ENCODE data around the gene OTOG. TPM values are rescaled to one million over a fixed set of nuclear protein-coding genes. Genes with fewer than 3 reads are reported as not detected.

The OTOG gene
- total RNA-seq, 1 donor from 2014 or later: not detected

DNA sequence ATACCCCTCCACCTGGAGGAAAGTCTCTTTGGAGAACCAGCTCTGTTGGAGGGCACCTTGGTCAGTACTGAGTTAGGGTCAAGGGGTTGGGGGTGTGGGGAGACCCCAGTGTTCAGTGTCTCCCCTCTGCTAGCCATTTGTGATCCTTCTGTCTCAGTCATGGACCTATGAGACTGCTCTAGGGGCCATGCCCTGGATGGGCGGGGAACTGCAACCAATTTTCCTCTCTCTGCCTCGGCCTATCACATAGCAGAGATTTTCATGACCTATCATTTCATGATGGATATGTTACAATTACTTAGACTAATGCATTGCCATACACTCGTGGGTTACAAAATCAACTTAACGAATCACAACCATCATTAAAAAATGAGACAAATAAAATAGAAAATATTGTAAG lies 7.4 kb downstream of the OTOG start:
- Histone ChIP-seq H3K4me3 (ENCODE audit: low read depth, low read length) (no peak overlapping the region), H3K27me3 (ENCODE audit: control insufficient read depth, insufficient read depth, low read length) (peaks cover 2% of the 10 kb centered on the region), H3K36me3 (ENCODE audit: control insufficient read depth, insufficient read depth, low read length) (no peaks in the 10 kb centered on the region)
- TF ChIP-seq, protein P1, sequence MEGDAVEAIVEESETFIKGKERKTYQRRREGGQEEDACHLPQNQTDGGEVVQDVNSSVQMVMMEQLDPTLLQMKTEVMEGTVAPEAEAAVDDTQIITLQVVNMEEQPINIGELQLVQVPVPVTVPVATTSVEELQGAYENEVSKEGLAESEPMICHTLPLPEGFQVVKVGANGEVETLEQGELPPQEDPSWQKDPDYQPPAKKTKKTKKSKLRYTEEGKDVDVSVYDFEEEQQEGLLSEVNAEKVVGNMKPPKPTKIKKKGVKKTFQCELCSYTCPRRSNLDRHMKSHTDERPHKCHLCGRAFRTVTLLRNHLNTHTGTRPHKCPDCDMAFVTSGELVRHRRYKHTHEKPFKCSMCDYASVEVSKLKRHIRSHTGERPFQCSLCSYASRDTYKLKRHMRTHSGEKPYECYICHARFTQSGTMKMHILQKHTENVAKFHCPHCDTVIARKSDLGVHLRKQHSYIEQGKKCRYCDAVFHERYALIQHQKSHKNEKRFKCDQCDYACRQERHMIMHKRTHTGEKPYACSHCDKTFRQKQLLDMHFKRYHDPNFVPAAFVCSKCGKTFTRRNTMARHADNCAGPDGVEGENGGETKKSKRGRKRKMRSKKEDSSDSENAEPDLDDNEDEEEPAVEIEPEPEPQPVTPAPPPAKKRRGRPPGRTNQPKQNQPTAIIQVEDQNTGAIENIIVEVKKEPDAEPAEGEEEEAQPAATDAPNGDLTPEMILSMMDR (IDR thresholded peaks at IDR 0.05; ENCODE audit: insufficient read depth, low read length, poor library complexity, severe bottlenecking): no peak
- no peak for DNase-seq (ENCODE audit: low read depth)

DNA sequence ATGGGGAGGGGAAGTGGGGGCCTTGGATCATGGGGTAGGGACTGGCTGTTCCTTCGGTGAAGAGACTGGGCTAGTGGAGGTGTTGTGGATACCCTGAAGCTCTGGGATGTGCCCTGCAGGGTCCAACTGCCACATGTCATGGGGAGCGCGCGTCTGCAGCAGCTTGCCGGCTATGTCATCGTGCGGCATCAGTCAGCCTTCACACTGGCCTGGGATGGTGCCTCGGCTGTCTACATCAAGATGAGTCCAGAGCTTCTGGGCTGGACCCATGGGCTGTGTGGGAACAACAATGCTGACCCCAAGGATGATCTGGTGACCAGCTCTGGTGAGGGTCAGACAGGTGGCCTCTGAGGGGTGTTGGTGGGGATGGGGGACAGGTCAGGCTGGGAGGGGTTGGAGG lies 9.9 kb downstream of the OTOG start:
- TF ChIP-seq, protein P1 (IDR thresholded peaks at IDR 0.05; ENCODE audit: insufficient read depth, low read length, poor library complexity, severe bottlenecking): no peak
- Histone ChIP-seq H3K27me3 (ENCODE audit: control insufficient read depth, insufficient read depth, low read length) (peaks cover 7% of the 10 kb centered on the region), H3K4me3 (ENCODE audit: low read depth, low read length) (no peak overlapping the region), H3K36me3 (ENCODE audit: control insufficient read depth, insufficient read depth, low read length) (no peaks in the 10 kb centered on the region)
- DNase-seq (ENCODE audit: low read depth): no peak

DNA sequence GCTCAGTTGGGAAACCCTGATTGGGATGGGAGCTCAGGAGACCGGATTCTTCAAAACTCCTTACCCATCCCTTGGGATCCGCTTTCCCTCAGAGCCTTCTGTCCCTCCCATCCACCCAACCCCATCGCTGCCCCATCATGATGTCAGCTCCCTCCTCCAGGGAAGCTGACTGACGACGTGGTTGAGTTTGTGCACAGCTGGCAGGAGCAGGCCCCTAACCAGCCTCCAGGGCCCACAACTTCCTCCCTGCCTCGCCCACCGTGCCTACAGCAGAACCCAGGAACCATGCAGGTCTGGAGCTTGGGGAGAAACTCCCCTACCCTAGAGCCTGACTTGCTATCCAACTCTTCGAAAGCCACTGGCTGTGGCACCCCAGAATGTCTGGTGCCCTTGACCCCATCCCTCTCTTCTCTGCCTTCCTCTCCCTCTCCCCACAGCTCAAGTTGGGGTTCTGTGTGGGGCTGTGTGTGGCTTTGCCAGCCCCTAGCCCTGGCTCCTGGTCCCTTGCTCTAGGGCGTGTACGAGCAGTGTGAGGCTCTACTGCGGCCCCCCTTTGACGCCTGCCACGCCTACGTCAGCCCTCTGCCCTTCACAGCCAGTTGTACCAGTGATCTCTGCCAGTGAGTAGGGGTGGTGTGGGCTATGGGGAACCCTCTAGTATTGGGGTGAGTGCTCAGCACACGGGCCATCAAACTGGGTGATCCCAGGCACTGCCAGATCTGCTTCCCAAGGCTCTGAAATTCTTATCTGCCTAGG lies 11.1 kb downstream of the OTOG start:
- DNase-seq (ENCODE audit: low read depth): no peak
- Histone ChIP-seq H3K36me3 (ENCODE audit: control insufficient read depth, insufficient read depth, low read length) (no peaks in the 10 kb centered on the region), H3K4me3 (ENCODE audit: low read depth, low read length) (no peak overlapping the region), H3K27me3 (ENCODE audit: control insufficient read depth, insufficient read depth, low read length) (peaks cover 7% of the 10 kb centered on the region)
- TF ChIP-seq, protein P1 (IDR thresholded peaks at IDR 0.05; ENCODE audit: insufficient read depth, low read length, poor library complexity, severe bottlenecking): no peak

DNA sequence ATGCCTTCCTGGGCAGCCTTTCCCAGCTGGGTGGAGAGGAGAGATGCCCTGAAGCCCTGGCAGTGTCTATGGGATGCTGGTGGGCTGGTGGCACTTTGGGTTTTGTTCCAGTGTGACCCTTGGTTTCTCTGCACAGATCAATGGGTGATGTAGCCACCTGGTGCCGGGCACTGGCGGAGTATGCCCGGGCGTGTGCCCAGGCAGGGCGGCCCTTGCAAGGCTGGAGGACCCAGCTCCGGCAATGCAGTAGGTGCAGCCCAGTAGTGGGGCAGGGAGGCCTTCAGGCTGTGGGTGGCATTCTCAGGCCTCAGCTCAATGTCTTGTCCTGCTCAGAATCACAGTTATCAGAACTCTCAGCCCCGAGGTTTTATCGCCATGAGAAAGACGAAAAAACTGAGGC lies 11.9 kb downstream of the OTOG start:
- no peak for DNase-seq (ENCODE audit: low read depth)
- H3K27me3 ChIP-seq (ENCODE audit: control insufficient read depth, insufficient read depth, low read length): peaks cover 7% of the 10 kb centered on the region
- no peaks in the 10 kb centered on the region for H3K36me3 ChIP-seq (ENCODE audit: control insufficient read depth, insufficient read depth, low read length)
- TF ChIP-seq, protein P1 (IDR thresholded peaks at IDR 0.05; ENCODE audit: insufficient read depth, low read length, poor library complexity, severe bottlenecking): no peak
- no peak overlapping the region for H3K4me3 ChIP-seq (ENCODE audit: low read depth, low read length)

DNA sequence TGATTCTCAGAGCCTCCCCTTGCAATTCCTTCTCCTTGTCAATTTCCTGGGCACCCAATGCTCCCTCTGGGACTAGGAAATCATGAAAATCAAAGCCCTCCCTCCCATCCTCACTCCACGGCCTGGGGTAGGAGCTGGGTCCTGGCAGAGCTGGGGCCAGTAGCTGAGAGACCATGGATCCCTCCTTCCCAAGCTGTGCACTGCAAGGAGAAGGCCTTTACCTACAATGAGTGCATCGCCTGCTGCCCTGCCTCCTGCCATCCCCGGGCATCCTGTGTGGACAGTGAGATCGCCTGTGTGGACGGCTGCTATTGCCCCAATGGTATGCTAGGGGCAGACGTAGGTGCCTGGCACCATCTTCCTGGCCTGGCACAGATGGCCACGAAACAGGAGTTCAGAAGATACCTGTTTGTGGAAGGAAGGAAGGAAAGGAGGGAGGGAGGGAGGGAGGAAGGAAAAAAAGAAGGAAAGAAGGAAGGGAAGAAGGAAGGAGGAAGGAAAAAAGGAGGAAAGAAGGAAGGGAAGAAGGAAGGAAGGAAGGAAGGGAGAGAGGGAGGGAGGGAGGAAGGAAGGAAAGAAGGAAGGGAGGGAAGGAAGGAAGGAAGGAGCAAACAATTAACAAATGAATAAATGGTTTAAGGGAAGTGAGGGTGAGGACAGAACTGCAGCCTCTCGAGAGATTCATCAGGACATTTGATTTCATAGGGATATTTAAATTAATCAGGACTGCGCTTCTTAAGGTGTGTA lies 12.5 kb downstream of the OTOG start:
- H3K36me3 ChIP-seq (ENCODE audit: control insufficient read depth, insufficient read depth, low read length): no peaks in the 10 kb centered on the region
- no peak for DNase-seq (ENCODE audit: low read depth)
- TF ChIP-seq, protein P1 (IDR thresholded peaks at IDR 0.05; ENCODE audit: insufficient read depth, low read length, poor library complexity, severe bottlenecking): no peak

More for the DNA sequence above, 12.5 kb downstream of the OTOG start:
- Histone ChIP-seq H3K27me3 (ENCODE audit: control insufficient read depth, insufficient read depth, low read length) (peaks cover 7% of the 10 kb centered on the region), H3K4me3 (ENCODE audit: low read depth, low read length) (no peak overlapping the region)

Measured in kidney epithelial cell (primary cell).